HEK293 (cell line): ENCODE measurements around the gene IL1RAPL1.

Experiments
- CTCF ChIA-PET: fragments of 350-600 bp; formaldehyde crosslinking; extraction: SDS; loops from one replicate; lab custom pipeline; 2021; ENCODE audit warnings: antibody characterized with exemption; lab: Yijun Ruan, JAX
- POLR2A ChIA-PET: fragments of 300-600 bp; formaldehyde crosslinking; extraction: SDS; loops from one replicate; lab custom pipeline; 2020; ENCODE audit warnings: antibody characterized with exemption, inconsistent platforms; lab: Yijun Ruan, JAX
- H3K27ac ChIP-seq: fragments of 200-500 bp; sonication (Bioruptor generic); 2 replicates; pipeline ENCODE4 v1.5.1; 2014; ENCODE audit warnings: low read depth, low read length, control low read depth, inconsistent platforms; ENCODE audit errors: extremely low read depth
- H3K36me3 ChIP-seq, 2 experiments: fragments of 200-500 bp in 1 of 2; sonication (Bioruptor generic) in 1 of 2; 1 replicate in 1 of 2; 2 replicates in 1 of 2; pipeline ENCODE4 v1.5.1; 2014 to 2017; ENCODE audit warnings: inconsistent platforms in 2 of 2, low read length in 2 of 2; ENCODE audit not compliant: control insufficient read depth in 2 of 2, insufficient read depth in 1 of 2
- H3K4me1 ChIP-seq: fragments of 200-500 bp; sonication (Bioruptor generic); 2 replicates; pipeline ENCODE4 v1.5.1; 2014; ENCODE audit warnings: mild to moderate bottlenecking, low read length, inconsistent platforms; ENCODE audit not compliant: control insufficient read depth, insufficient read depth
- H3K4me3 ChIP-seq: 2 replicates; pipeline ENCODE4 v1.5.1; 2011; ENCODE audit warnings: low read depth, mild to moderate bottlenecking, control low read depth, low read length, moderate library complexity
- H3K9me3 ChIP-seq: fragments of 200-500 bp; sonication (Bioruptor generic); 2 replicates; pipeline ENCODE4 v1.5.1; 2014; ENCODE audit warnings: low read depth, low read length, inconsistent platforms; ENCODE audit not compliant: control insufficient read depth, insufficient read depth
- BCL11B ChIP-seq: fragments of 450-650 bp; formaldehyde crosslinking; IDR thresholded peaks from 2 replicates; pipeline ENCODE4 v1.5.1; 2016; ENCODE audit warnings: low read depth, missing biosample characterization, missing genetic modification characterization
- EGR2 ChIP-seq: fragments of 450-650 bp; formaldehyde crosslinking; IDR thresholded peaks from 2 replicates; pipeline ENCODE4 v1.5.1; 2016; ENCODE audit warnings: low read depth, missing biosample characterization, missing genetic modification characterization
- ELK4 ChIP-seq: IDR thresholded peaks from 2 replicates; pipeline ENCODE4 v1.6.1; 2011; ENCODE audit warnings: mild to moderate bottlenecking, low read depth, low read length, borderline replicate concordance
- HOXA7 ChIP-seq: sonication (generic); formaldehyde crosslinking; IDR thresholded peaks from 2 replicates; pipeline ENCODE4 v1.8.1; 2022; ENCODE audit warnings: missing genetic modification reagents, borderline replicate concordance
- HOXD13 ChIP-seq: sonication (generic); formaldehyde crosslinking; IDR thresholded peaks from 2 replicates; pipeline ENCODE4 v1.8.0; 2022; ENCODE audit warnings: missing genetic modification reagents, borderline replicate concordance
- KLF8 ChIP-seq: fragments of 450-650 bp; formaldehyde crosslinking; IDR thresholded peaks from 2 replicates; pipeline ENCODE4 v1.5.1; 2016; ENCODE audit warnings: missing biosample characterization, missing genetic modification characterization
- PRDM1 ChIP-seq: fragments of 450-650 bp; formaldehyde crosslinking; IDR thresholded peaks from 2 replicates; pipeline ENCODE4; 2016; ENCODE audit warnings: missing biosample characterization, missing genetic modification characterization
- RBAK ChIP-seq: fragments of 450-650 bp; formaldehyde crosslinking; IDR thresholded peaks from 2 replicates; pipeline ENCODE4 v1.5.1; 2016; ENCODE audit warnings: missing biosample characterization, missing genetic modification characterization
- ZBTB1 ChIP-seq: fragments of 450-650 bp; formaldehyde crosslinking; IDR thresholded peaks from 2 replicates; pipeline ENCODE4 v1.5.1; 2016; ENCODE audit warnings: missing biosample characterization, missing genetic modification characterization
- ZBTB7A ChIP-seq: fragments of 450-650 bp; formaldehyde crosslinking; IDR thresholded peaks from 2 replicates; pipeline ENCODE4 v1.5.1; 2016; ENCODE audit warnings: low read depth, missing biosample characterization, missing genetic modification characterization
- ZNF157 ChIP-seq: fragments of 450-650 bp; formaldehyde crosslinking; IDR thresholded peaks from 2 replicates; pipeline ENCODE4 v1.5.1; 2016; ENCODE audit warnings: missing biosample characterization, missing genetic modification characterization
- ZNF169 ChIP-seq: fragments of 450-650 bp; formaldehyde crosslinking; IDR thresholded peaks from 2 replicates; pipeline ENCODE4 v1.5.1; 2016; ENCODE audit warnings: missing biosample characterization, missing genetic modification characterization
- ZNF23 ChIP-seq: fragments of 450-650 bp; formaldehyde crosslinking; IDR thresholded peaks from 2 replicates; pipeline ENCODE4 v1.5.1; 2016; ENCODE audit warnings: missing biosample characterization, missing genetic modification characterization, borderline replicate concordance
- ZNF292 ChIP-seq: fragments of 450-650 bp; formaldehyde crosslinking; IDR thresholded peaks from 2 replicates; pipeline ENCODE4 v1.5.1; 2016; ENCODE audit warnings: low read depth, missing biosample characterization, missing genetic modification characterization, borderline replicate concordance
- ZNF350 ChIP-seq: fragments of 450-650 bp; formaldehyde crosslinking; IDR thresholded peaks from 2 replicates; pipeline ENCODE4 v1.5.0; 2017; ENCODE audit warnings: missing biosample characterization, mild to moderate bottlenecking, missing genetic modification characterization
- ZNF423 ChIP-seq: fragments of 450-650 bp; formaldehyde crosslinking; IDR thresholded peaks from 2 replicates; pipeline ENCODE4 v1.5.1; 2016; ENCODE audit warnings: missing biosample characterization, missing genetic modification characterization
- ZNF549 ChIP-seq: fragments of 450-650 bp; IDR thresholded peaks from 2 replicates; pipeline ENCODE4 v1.5.1; 2018; ENCODE audit warnings: missing biosample characterization, missing genetic modification characterization, mild to moderate bottlenecking, inconsistent platforms, moderate library complexity
- ZNF600 ChIP-seq: fragments of 450-650 bp; formaldehyde crosslinking; IDR thresholded peaks from 2 replicates; pipeline ENCODE4 v1.5.1; 2016; ENCODE audit warnings: missing biosample characterization, missing genetic modification characterization
- ZNF664 ChIP-seq: fragments of 450-650 bp; formaldehyde crosslinking; IDR thresholded peaks from 2 replicates; pipeline ENCODE4 v1.5.1; 2016; ENCODE audit warnings: missing biosample characterization, missing genetic modification characterization
- ZNF701 ChIP-seq: fragments of 450-650 bp; formaldehyde crosslinking; IDR thresholded peaks from 2 replicates; pipeline ENCODE4 v1.5.1; 2016; ENCODE audit warnings: missing biosample characterization, missing genetic modification characterization
- ZNF76 ChIP-seq: fragments of 450-650 bp; formaldehyde crosslinking; IDR thresholded peaks from 2 replicates; pipeline ENCODE4; 2016; ENCODE audit warnings: low read depth, missing biosample characterization, missing genetic modification characterization, borderline replicate concordance
- ZNF776 ChIP-seq: fragments of 450-650 bp; formaldehyde crosslinking; IDR thresholded peaks from 2 replicates; pipeline ENCODE4 v1.5.0; 2017; ENCODE audit warnings: missing biosample characterization, missing genetic modification characterization, borderline replicate concordance
- ZNF777 ChIP-seq: fragments of 450-650 bp; formaldehyde crosslinking; IDR thresholded peaks from 2 replicates; pipeline ENCODE4 v1.5.1; 2017; ENCODE audit warnings: missing biosample characterization, missing genetic modification characterization, borderline replicate concordance
- ZNF785 ChIP-seq: fragments of 450-650 bp; formaldehyde crosslinking; IDR thresholded peaks from 2 replicates; pipeline ENCODE4 v1.5.1; 2016; ENCODE audit warnings: missing biosample characterization, missing genetic modification characterization
- TF ChIP-seq, protein P1 (sequence below): fragments of 450-650 bp; formaldehyde crosslinking; IDR thresholded peaks from 2 replicates; pipeline ENCODE4 v1.5.1; 2017; ENCODE audit warnings: missing biosample characterization, missing genetic modification characterization

Gene IL1RAPL1

DNA sequence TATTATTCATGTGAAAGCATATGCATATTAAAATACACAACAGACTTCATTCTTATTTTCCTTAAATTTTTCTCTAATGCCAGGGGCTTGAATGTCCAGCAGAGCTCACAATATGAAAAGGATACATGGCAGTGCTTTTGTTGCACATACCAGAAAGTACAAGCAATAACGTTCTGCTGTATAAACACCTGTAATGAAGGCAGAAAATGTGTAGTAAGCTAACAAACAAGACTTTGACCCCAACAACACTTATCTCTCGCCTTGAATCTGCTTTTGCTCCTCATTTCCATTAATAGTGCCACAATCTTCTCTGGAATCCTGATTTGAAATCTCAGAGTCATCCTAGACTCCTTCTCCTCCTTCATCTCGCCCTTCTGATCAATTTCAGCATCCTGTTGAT, 687.3 kb downstream of the IL1RAPL1 start (continued):
- no peak for TF ChIP-seq ZNF423
- TF ChIP-seq ZNF785: no peak
- TF ChIP-seq ZBTB7A (tag by site-specific recombination): no peak
- TF ChIP-seq, all 188 proteins: peak for 0

DNA sequence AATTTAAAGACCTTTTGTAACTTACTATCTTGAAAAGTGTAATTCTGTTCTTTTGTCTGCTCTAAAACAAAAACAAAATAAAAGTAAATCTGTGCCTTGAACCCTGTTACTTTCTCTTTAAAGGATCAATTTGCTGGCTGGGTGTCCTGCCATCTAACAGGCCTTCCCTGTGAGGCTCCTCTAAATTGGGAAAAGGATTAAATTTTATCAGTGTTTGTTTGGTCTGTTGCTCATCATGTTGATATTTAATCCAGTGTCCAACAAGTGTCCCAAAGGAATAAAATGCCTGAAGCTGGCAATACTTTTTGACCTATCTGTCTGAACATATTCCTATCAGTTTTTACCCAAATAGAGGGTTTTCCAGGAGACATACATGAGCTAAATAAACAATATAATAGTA, 688.7 kb downstream of the IL1RAPL1 start:
- H3K9me3 ChIP-seq: no peaks in the 10 kb centered on the region
- ChIA-PET CTCF (no interaction called here), POLR2A (no interaction called here)
- no peaks in the 10 kb centered on the region for H3K36me3 ChIP-seq
- no peak for TF ChIP-seq BCL11B (tag by site-specific recombination)
- TF ChIP-seq PRDM1 (tag by site-specific recombination): no peak
- no peak for TF ChIP-seq ZNF157 (tag by site-specific recombination)
- TF ChIP-seq RBAK (tag by site-specific recombination): no peak
- TF ChIP-seq, protein P1, sequence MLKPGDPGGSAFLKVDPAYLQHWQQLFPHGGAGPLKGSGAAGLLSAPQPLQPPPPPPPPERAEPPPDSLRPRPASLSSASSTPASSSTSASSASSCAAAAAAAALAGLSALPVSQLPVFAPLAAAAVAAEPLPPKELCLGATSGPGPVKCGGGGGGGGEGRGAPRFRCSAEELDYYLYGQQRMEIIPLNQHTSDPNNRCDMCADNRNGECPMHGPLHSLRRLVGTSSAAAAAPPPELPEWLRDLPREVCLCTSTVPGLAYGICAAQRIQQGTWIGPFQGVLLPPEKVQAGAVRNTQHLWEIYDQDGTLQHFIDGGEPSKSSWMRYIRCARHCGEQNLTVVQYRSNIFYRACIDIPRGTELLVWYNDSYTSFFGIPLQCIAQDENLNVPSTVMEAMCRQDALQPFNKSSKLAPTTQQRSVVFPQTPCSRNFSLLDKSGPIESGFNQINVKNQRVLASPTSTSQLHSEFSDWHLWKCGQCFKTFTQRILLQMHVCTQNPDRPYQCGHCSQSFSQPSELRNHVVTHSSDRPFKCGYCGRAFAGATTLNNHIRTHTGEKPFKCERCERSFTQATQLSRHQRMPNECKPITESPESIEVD (tag by site-specific recombination): no peak
- no peak overlapping the region for H3K27ac ChIP-seq
- H3K4me1 ChIP-seq: no peaks in the 10 kb centered on the region
- no peak overlapping the region for H3K4me3 ChIP-seq

DNA sequence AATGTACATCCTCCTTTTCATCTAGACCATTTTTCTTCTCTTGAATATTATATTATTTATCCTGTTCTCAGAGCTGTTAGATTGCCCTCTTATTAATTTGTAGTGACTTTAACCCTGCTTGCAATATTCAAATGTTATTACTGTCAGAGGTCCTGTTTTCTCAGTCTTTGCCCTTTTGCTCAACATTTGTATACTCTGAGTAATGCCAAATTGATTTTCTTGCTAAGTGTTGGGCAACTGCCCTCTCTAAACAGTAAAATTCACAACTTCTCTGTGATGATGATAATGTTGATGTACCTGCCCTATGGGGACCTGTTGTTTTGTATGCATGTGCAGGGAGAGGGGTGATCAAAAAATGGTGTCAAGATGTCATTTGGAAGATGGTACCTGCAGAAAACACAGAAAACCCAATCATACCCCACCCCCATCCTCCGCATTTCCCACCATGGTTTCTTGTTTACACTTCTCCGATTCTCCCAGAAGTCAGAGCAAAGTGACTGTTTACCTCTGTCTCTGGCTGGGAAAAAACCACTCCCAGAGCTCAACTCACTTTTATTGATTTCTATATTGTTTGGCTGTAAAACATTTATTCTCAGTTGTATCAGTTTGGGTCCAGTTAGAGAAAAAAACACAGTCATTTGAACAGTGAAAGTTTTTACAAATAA, 694.0 kb downstream of the IL1RAPL1 start:
- TF ChIP-seq ZNF777 (tag by site-specific recombination) (no peak), ZNF292 (tag by site-specific recombination) (no peak), ZNF350 (tag by site-specific recombination) (no peak), ZNF664 (tag by site-specific recombination) (no peak), ZNF701 (tag by site-specific recombination) (no peak), HOXA7 (CRISPR knock-in tag) (no peak), KLF8 (tag by site-specific recombination) (no peak), ZBTB1 (tag by site-specific recombination) (no peak), ZNF776 (tag by site-specific recombination) (no peak), ZNF600 (tag by site-specific recombination) (no peak)
- CTCF ChIA-PET: no interaction called here
- POLR2A ChIA-PET: no interaction called here

DNA sequence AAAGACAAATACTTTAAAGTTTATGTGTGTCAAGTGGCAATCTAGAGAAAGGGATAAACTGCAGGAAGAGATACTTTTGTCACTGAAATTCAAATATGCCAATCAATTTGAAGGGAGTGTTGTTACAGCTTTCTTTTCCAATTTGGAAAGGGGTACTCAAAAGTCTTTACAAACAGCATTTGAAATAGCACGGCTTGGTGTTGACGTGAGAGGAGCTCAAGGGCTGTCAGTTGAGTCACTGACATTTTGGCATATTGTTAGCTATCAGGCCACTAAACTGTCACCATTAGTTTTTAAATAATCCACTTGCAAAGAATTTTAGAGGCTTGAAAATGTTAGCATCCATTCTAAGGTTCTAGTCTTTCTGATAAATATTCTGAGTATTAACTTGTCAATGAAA, 698.4 kb downstream of the IL1RAPL1 start:
- H3K27ac ChIP-seq: no peak overlapping the region
- H3K4me1 ChIP-seq: no peaks in the 10 kb centered on the region
- TF ChIP-seq ELK4 (no peak), HOXD13 (CRISPR knock-in tag) (no peak), ZNF549 (tag by site-specific recombination) (no peak), ZNF76 (tag by site-specific recombination) (no peak), ZNF23 (tag by site-specific recombination) (no peak), EGR2 (tag by site-specific recombination) (no peak), ZNF169 (tag by site-specific recombination) (no peak), ZNF777 (tag by site-specific recombination) (no peak)
- no peaks in the 10 kb centered on the region for H3K36me3 ChIP-seq
- ChIA-PET CTCF (no interaction called here), POLR2A (no interaction called here)
- no peak overlapping the region for H3K4me3 ChIP-seq
- H3K9me3 ChIP-seq: no peaks in the 10 kb centered on the region

More for the DNA sequence above, 694.0 kb downstream of the IL1RAPL1 start:
- no peaks in the 10 kb centered on the region for H3K36me3 ChIP-seq
- no peak overlapping the region for H3K4me3 ChIP-seq
- H3K27ac ChIP-seq: no peak overlapping the region
- H3K9me3 ChIP-seq: no peaks in the 10 kb centered on the region
- H3K4me1 ChIP-seq: no peaks in the 10 kb centered on the region
